ENCODE measurements around the gene HOXC6.

Gene HOXC6

DNA sequence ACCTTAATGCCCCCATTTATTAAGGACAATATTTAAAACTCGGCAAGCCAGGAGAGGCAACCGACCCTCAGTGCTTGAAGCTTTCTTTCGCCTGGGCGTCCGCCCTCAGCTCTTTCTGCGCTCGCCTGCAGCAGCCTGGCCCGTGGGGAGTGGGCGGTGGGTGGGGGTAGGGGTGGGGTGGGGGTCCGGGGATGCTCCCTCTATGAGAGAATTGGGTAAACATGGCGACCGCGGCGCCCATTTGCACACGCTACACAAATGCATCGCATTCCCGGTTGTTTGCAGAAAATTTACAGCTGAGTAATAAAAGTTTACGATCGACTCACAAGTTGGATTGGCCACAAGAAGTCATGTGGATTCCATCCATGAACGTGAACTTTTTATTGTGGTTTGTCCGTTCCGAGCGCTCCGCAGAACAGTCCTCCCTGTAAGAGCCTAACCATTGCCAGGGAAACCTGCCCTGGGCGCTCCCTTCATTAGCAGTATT is 11.7 kb upstream of the HOXC6 start:
- FAIRE-seq, result no peak

DNA sequence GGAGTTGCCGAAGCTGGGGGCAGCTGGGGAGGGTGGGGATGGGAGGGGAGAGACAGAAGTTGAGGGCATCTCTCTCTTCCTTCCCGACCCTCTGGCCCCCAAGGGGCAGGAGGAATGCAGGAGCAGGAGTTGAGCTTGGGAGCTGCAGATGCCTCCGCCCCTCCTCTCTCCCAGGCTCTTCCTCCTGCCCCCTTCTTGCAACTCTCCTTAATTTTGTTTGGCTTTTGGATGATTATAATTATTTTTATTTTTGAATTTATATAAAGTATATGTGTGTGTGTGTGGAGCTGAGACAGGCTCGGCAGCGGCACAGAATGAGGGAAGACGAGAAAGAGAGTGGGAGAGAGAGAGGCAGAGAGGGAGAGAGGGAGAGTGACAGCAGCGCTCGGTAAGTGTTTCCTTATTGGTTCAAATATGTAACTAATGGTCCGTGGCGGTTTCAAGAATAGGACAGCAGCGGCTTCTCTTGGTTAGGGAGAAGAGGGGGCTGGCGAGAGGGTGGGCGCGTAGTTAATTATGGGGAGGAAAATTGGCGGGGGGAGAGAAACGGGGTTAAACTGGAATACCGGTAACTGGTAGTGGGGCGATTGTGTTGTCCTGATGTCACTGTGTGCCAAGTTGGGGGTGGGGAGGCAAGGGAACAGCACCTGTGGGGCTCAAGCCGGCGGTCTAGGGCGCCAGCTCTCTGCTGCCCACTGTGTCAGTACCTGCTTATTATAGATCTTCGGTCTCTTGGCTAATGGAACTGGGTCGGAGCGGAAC is 11.0 kb upstream of the HOXC6 start:
- FAIRE-seq, result no peak

DNA sequence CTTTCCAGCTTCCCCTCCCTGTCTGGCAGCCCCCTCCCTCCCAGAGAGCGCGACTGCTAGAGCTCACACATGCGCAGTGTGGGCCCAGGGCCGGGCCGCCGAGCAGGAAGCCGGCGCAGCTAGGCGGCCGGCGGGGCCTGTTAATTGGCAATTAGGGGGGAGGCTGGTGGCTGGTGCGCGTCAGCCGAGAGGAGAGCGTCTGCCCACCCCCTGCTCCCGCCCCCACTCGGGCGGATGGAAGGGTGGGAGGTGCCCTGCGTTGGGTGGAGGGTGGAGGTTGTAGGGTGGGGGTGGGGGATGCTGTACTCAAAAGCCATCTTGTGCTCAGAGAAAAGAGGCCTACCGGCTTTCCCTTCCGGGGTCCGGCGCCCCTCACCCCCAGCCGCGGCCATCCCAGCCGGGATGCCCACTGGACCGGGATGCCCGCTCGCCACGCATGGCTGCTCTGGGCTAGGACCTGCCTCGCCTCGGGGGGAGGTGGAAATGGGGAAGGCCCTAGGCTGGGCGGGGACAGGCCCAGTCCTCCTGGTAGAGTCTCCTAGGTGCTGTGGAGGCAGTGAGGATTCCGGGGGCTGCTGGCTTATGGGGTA is 10.3 kb upstream of the HOXC6 start:
- FAIRE-seq, result no peak

DNA sequence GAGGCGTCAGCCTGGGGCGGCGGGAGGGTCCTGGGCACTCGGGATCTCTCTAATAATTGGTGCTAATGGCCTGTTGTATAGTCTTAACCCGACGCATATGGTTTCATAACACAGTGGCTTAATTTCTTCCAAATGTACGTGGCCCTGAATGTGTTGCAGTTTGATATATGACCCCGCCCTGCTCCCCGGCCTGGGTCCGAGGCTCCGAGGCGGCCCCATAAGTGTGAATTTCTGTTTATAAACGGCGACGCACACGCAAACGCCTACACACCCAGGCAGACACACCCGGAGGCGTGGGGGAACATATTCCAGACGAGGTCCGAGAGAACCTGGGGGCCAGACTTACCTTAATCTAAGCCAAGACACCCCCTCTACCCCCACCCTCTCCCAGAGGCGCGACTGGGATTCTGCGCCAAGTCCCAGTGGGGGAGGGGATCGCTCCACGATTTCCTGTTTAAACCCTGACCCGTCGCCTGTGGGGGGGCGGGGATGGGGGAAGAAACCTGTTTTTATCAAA is 9.7 kb upstream of the HOXC6 start:
- FAIRE-seq, result no peak

DNA sequence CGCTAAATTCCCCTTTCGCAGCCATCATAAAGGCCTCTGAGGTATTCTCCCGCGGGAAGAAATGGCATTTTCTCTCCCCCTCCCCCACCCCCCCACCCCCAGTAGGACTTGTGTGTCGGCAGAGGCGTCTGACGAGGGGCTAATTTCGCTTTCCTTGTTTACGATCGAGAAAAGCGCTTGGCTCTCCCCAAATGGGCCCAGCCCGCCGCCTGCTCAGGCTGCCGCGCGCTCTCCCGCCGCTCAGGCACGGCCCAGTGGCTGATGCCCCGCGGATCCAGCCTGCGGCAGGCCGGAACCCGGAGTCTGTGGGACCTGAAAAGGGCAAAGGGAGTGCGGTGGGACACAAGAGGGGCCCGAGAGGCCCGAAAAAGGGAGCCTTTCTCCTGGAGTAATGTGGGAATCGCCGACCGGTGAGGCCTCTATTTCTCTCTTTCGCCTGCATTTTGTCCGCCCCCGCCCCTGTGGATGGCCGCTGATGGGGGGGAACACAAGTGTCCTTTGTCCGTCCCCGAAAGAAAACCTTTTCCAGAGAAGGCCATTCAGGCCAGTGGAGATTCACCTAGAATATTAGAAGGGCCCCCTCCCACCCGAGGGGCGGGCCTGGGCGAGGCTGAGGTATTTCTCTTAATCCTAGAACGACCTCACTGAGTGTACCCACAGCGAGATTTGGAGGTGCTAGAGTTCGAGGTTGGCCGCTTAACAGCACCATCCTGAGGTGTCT is 9.0 kb upstream of the HOXC6 start:
- FAIRE-seq, result no peak

DNA sequence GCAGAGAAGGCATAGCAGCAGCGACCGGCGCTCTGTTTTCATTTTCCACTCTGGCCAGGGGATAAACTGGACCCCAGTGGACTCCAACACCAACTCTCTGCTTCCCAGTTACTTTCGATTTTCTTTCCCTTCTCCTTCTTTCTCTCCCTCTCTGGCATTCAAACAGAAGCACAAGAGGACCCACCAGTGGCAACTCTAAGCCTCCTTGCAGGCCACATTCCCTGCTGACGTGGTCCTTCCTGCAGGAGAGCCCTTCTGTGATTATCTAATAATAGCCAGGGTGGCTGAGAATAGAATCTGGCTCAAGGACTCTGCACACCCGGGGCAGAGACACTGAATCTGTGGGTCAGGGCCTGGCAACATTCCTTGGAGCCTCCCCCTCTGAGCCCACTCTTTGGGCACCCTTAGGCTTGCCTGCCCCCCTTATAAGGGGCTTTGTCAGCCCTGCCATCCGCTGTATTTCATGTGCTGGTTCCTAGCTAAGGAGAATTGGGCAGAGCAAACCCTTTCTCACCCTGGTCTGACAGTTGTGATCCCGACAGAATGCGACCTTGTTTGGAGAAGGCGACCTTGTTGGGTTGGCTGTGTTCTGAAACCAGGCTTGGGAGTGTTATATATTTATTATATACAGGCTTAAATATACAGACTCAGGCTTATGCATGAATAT is 8.2 kb upstream of the HOXC6 start:
- FAIRE-seq, result no peak

DNA sequence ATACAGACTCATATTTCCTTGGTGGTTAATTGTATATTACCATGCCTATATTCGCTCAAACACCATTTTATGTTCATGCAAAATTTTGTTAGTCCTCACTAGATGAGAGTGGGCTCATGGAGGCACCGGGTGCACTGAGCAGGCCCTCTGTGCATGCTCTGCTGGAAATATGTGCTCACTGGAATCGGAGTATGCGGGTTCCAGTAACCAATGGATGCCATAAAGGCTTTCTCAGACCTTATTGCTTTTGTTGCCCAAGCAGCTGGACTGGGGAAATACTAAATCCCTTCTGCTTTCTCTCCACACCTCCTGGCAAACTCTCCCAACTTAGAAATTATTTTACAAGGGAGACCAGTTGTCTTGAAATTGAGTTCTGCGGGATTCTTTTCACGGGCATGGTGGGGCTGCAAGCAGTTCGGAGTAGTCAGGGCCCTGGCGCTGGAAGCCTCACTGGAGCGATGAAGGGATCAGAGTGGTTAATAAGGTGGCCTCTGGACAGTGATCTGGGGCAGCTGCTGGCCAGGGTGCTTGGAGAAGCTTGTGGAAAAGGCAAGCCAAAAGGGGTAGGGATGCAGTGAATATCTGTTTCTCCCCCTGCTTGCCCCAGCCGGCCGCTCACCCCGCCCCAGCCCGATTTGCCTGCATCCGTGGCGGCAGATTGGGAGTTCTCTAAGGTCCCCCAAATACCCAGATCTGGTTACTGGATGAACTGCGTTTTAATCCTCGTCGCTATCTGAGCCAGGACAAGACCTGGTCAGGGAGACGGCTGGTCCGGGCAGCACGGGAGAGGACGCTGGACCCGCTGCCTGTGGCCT is 7.4 kb upstream of the HOXC6 start:
- FAIRE-seq, result no peak

DNA sequence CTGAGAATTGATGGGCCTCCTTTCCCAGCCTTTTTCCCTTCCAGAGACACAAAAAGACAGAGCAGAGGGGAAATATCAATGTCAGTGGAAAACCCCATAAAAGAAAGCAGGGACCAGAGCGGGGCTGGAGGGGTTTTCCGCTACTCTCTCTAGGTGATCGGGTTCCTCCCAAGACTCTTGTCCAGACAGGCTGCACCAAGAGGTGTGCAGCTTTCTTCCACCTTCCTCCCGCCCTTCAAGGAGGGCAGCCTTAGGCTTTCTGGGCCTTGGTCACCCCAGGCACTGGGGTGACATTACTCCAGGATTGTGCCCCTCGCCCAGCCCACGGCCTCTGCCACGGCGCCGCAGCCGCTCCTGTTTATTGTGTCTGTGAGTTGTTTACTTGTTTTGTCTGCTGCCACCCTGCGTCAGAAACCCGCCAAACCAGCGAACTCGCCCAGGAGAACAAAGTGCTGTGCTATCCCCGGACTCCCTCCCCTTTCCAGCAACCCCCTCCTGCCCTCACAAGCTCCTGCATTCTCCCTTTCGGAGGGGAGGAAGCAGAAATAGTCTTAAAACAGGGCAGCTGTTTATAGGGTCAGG is 6.7 kb upstream of the HOXC6 start:
- FAIRE-seq, result no peak

DNA sequence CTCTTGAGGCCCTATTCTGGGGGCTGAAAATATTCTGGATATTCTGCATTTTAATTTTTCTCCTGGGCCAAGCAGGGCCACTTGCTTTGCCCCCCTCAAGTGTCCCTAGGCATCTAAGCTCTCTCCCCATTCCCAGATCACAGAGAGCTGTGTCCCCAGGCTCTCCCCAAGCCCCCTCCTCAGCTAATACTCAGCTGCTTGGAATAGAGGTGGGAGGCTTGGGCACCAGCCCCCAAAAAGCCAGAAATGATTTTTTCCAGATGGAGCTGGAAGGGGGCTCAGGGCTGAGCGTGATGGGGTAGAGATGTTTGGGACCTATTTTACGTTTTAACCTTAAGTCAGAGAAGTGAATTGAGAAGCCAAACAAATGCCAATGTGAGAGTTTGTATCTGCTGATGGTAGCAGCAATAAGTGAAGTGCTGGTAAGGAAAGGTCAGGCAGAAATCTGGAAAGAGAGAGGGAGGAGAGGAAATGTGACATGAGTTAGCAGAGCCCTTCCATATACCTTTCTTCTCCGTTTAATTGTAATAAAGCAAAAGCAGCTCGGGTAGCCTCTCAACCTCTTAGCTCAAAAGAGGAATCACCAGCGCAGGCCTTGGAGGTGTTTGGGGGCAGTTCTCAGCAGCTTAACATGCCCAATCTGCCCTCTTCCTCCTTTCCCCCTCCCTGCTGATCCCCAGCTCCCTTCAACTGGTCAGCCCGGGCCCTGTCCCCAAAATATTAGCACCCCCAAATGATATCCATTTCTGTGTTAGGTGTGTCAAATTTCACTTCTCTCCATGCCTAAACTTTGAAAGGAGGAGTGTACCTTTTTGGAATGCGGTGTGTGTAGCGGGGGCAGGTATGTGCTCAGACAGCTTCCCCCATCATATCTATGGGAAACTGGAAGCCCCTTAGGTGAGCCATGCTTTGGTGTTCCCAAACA is 5.0 kb upstream of the HOXC6 start:
- FAIRE-seq, result no peak

DNA sequence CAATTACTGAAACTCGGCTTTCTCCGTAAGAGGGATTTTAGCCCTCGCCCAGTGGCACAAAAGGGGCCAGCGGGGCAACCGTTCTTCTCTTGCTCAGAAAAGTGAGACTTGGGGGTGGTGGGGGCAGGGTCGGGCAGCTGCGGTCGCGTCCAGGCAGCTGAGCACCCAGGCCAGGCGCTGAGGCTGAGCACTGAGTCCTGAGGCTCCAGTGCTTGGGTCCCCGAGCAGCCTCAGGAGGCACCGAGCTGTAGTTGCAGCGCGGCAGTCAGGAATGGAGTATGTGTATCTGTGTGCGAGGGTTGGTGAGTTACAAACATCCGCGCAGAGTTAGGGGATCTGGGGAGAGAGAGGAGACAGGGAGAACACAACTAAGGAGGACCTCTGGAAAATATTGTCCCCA is 4.1 kb upstream of the HOXC6 start:
- no peak for FAIRE-seq

DNA sequence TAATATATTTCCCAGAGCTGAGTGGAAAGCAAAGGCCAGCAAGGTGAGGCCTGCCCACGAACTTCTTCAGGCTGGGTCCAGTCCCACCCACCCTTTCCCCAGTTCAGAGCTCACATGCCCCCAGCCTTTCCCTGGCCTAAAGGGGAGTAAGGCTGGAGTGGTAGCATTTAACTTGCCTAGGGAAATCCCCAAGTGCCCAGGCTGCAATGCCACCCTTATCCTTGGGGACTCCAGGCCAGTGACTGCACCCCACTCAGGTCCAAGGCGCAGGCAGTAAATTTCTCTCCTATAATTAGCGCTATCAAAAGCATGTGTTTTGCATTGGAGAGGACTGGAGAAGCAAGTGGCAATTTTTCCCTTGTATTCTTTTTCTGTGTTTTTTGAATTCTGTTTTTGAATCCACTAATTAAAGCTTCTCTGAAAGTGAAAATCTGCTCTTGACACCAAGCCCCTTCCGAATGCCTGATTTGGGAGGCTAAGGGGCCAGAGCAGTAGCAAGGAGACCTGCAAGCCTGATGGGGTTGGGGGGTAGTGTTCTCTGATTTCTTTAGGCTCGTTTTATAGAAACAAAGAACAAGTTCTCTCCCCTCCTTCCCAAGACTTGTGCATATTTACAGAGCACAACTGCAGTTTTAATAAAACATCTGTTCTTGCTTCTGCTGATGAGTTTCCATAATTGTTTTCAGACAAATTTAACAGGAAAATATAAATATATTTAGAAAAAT is 3.5 kb upstream of the HOXC6 start:
- FAIRE-seq, result no peak

DNA sequence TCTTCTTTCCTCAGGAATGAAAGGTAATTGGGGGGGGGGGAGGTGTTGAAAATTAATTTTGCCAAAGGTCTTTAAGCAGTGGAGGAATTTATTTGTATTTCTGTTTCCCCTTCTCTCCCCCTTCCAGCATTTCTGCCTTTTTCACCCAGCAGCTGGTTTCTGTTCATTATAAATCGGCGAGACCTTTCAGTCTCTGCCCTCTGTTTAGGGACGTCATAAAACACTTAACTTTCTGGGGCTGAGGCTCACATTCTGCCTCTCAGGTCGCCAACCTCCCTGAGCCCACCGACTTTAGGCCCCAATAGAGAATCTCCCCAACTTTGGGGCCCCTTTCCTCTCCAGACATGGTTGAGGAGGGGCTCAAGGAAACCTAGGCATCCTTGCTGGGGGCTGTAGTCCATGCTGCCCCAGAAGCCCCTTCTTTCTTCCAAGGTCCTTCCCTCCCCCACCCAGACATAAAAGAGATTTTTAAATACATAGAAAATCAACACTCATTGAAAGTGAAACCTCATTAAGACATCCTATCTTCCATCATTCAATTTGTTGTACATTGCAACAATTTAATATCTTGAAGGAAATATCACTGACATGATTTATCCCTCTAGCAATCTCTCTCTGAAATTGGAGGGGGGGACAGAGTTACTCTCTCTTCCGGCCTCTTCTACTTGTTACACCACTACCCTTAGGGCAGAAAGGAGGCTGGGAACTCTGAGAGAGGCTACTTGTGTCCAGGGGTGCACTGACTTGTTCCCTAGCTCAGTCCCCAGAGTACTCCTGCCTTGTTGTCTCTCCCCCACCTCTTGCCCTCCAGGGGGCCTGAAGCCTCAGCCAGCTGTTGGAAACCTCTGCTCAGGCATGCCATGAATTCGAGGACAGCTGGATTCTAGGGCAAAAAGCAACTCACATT is 2.5 kb upstream of the HOXC6 start:
- FAIRE-seq, result no peak

DNA sequence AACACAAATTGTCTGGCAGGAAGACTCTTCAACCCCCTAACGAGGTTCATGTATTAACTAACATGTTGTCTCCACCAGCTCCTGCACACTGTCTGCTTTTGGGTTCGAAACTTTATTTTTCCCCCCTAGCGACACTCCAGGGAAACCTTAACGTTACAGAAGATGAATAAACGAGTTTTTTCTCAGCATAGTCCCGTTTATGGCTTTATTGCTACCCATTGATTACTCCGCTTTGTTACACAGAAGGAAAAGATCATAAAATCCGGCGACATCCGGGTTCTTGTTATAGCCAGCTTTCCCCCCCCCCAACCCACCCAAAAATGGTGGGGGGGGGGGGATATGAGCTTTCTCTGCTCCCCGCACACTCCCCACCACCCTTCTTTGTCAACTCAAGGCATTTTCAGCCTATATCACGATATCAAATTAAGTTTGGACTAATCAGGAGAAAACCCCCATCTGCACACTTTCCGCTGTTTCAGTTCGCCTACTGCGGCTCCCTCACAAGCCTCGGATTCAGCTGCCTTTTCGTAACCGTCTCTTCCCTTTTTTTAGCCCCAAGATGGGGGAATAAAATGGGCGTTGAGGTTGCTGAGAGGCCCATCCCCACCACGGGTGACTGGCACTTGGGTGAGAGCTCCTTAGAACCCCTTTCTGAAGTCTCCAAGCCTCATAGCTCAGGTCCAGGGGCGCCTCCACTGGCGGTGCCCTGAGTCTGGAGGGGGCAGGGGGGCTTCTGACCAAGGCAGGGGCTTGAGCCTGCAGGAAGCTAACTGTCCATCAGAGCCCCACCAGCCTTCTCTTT is 1.4 kb upstream of the HOXC6 start:
- no peak for FAIRE-seq

DNA sequence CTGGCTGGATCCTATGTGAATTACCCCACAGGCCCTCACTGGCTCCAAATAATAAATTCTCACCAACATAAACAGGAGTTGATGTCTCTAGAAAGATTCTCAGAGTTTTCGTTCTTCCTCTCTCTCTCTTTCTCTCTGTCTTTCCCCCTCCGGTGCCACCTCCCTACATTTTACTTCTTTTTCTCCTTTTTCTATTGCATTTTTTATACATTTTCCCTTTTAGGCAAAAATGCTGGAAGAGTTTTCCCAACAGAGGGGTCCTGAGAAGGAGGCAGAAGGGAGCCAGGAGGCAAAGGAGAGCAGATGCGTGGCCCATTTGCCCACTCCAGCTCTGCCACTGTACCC is 826 bp upstream of the HOXC6 start:
- FAIRE-seq, result no peak

DNA sequence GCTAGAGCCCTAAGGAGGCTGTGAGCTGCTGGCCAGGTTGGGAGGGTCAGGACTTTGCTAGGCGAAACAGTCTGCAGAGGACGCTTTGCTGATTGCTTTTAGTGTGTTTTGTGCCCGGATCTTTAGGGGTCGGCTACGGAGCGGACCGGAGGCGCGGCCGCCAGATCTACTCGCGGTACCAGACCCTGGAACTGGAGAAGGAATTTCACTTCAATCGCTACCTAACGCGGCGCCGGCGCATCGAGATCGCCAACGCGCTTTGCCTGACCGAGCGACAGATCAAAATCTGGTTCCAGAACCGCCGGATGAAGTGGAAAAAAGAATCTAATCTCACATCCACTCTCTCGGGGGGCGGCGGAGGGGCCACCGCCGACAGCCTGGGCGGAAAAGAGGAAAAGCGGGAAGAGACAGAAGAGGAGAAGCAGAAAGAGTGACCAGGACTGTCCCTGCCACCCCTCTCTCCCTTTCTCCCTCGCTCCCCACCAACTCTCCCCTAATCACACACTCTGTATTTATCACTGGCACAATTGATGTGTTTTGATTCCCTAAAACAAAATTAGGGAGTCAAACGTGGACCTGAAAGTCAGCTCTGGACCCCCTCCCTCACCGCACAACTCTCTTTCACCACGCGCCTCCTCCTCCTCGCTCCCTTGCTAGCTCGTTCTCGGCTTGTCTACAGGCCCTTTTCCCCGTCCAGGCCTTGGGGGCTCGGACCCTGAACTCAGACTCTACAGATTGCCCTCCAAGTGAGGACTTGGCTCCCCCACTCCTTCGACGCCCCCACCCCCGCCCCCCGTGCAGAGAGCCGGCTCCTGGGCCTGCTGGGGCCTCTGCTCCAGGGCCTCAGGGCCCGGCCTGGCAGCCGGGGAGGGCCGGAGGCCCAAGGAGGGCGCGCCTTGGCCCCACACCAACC is 1.5 kb downstream of the HOXC6 start:
- FAIRE-seq, result no peak

DNA sequence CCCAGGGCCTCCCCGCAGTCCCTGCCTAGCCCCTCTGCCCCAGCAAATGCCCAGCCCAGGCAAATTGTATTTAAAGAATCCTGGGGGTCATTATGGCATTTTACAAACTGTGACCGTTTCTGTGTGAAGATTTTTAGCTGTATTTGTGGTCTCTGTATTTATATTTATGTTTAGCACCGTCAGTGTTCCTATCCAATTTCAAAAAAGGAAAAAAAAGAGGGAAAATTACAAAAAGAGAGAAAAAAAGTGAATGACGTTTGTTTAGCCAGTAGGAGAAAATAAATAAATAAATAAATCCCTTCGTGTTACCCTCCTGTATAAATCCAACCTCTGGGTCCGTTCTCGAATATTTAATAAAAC is 2.2 kb downstream of the HOXC6 start:
- FAIRE-seq, result no peak

DNA sequence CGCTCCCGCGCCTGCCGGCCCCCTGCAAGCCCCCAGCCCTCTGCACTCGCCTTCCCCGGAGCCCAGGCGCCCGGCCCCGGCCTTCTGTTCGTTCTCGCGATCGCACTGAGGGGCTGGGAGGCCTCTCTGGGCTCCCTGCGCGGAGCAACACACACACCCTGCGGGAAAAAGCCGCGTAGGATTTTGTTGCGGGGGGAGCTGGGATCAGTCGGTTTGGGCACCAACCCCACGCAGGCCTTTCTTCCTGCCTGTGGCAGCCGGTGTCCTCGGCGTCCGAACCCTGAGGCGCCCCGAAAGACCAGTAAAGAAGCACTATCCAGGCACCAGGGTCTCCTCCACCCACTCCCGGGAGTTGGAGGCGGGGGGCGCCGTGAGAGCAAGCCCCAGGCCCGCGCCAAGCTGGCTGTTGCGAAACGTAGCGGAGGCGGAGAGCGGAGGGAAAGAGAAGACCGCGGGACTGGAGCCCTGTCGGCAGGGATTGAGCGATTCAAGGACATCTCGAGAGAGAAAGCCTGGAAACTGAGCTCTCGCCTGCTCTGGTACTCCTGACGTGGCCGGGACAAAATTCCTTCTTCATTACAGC is 2.7 kb downstream of the HOXC6 start:
- FAIRE-seq, result no peak

Measured in islet of Langerhans (tissue), 1 donor.